Neural cell (in vitro differentiated cells): ENCODE data around the gene ZNF362. TPM values are rescaled to one million over a fixed set of nuclear protein-coding genes. Genes with fewer than 3 reads are reported as not detected.

Source experiments
- H2AFZ ChIP-seq: fragments of 200-600, 300-800 bp; sonication (generic), shearing (Covaris generic); 2 replicates; pipeline ENCODE4 v1.6.0; 2014; ENCODE audit warnings: low read depth, mild to moderate bottlenecking, antibody characterized with exemption, low read length, moderate library complexity
- H3F3A ChIP-seq: fragments of 200-600 bp; shearing (Covaris generic); 2 replicates; pipeline ENCODE4 v1.6.1; 2016; ENCODE audit warnings: mild to moderate bottlenecking, moderate library complexity, mixed read lengths, antibody characterized with exemption, low read length; ENCODE audit not compliant: insufficient read depth, poor library complexity, severe bottlenecking
- H3K27ac ChIP-seq: fragments of 200-600, 300-800 bp; sonication (generic), shearing (Covaris generic); 2 replicates; pipeline ENCODE4 v1.5.1; 2014; ENCODE audit warnings: mild to moderate bottlenecking, low read length, moderate library complexity
- H3K27me3 ChIP-seq: fragments of 300-800, 200-600 bp; sonication (generic), shearing (Covaris generic); 2 replicates; pipeline ENCODE4 v1.6.0; 2014; ENCODE audit warnings: mild to moderate bottlenecking, low read depth, low read length, moderate library complexity; ENCODE audit not compliant: insufficient read depth
- H3K36me3 ChIP-seq: fragments of 300-800, 200-600 bp; sonication (generic), shearing (Covaris generic); 2 replicates; pipeline ENCODE4 v1.5.1; 2014; ENCODE audit warnings: mild to moderate bottlenecking, antibody characterized with exemption, low read length, moderate library complexity; ENCODE audit not compliant: insufficient read depth
- H3K4me2 ChIP-seq: fragments of 300-800, 200-600 bp; sonication (generic), shearing (Covaris generic); 2 replicates; pipeline ENCODE4 v1.6.0; 2014; ENCODE audit warnings: mild to moderate bottlenecking, low read length
- H3K4me3 ChIP-seq: fragments of 300-800, 200-600 bp; sonication (generic), shearing (Covaris generic); 2 replicates; pipeline ENCODE4 v1.5.1; 2014; ENCODE audit warnings: mild to moderate bottlenecking, low read length, moderate library complexity
- H3K79me2 ChIP-seq: fragments of 200-600 bp; shearing (Covaris generic); replicated peaks from 2 replicates; pipeline ENCODE4 v1.6.0; 2014; ENCODE audit warnings: mild to moderate bottlenecking, low read length, moderate library complexity; ENCODE audit not compliant: insufficient read depth
- H3K9ac ChIP-seq: fragments of 300-800, 200-600 bp; sonication (generic), shearing (Covaris generic); 2 replicates; pipeline ENCODE4 v1.6.1; 2016; ENCODE audit warnings: mild to moderate bottlenecking, low read length, mixed read lengths
- H3K9me2 ChIP-seq: fragments of 200-600 bp; shearing (Covaris generic); 2 replicates; pipeline ENCODE4 v1.6.1; 2016; ENCODE audit warnings: mild to moderate bottlenecking, low read length, mixed read lengths; ENCODE audit not compliant: insufficient read depth
- H3K9me3 ChIP-seq: fragments of 200-600, 300-800 bp; sonication (generic), shearing (Covaris generic); 2 replicates; pipeline ENCODE4 v1.6.1; 2016; ENCODE audit warnings: mild to moderate bottlenecking, mixed run types, low read length, moderate library complexity, mixed read lengths
- H4K20me1 ChIP-seq: fragments of 200-600 bp; shearing (Covaris generic); 2 replicates; pipeline ENCODE4 v1.6.1; 2016; ENCODE audit warnings: mild to moderate bottlenecking, mixed run types; ENCODE audit not compliant: insufficient read depth
- EP300 ChIP-seq: fragments of 450-650 bp; conservative IDR thresholded peaks from 2 replicates; pipeline ENCODE4 v1.6.1; 2014; ENCODE audit warnings: antibody characterized with exemption, mild to moderate bottlenecking, moderate library complexity; ENCODE audit not compliant: poor library complexity, severe bottlenecking
- EZH2 ChIP-seq: fragments of 200-600, 300-800 bp; shearing (Covaris generic), sonication (generic); IDR thresholded peaks from 2 replicates; pipeline ENCODE4 v1.6.1; 2014; ENCODE audit warnings: antibody characterized with exemption, low read length, borderline replicate concordance, mild to moderate bottlenecking; ENCODE audit not compliant: insufficient read depth, poor library complexity, severe bottlenecking
- MXI1 ChIP-seq: fragments of 450-650 bp; conservative IDR thresholded peaks from 2 replicates; pipeline ENCODE4 v1.6.1; 2014; ENCODE audit warnings: antibody characterized with exemption, mild to moderate bottlenecking; ENCODE audit not compliant: poor library complexity, severe bottlenecking
- POLR2AphosphoS5 ChIP-seq: IDR thresholded peaks from 2 replicates; pipeline ENCODE4 v1.6.1; 2012
- RAD21 ChIP-seq: fragments of 450-650 bp; conservative IDR thresholded peaks from 2 replicates; pipeline ENCODE4 v1.6.1; 2014; ENCODE audit warnings: antibody characterized with exemption, mild to moderate bottlenecking, moderate library complexity
- SMC3 ChIP-seq: fragments of 450-650 bp; conservative IDR thresholded peaks from 2 replicates; pipeline ENCODE4 v1.6.1; 2014; ENCODE audit warnings: antibody characterized with exemption, mild to moderate bottlenecking, moderate library complexity; ENCODE audit not compliant: poor library complexity
- TAF1 ChIP-seq: IDR thresholded peaks from 2 replicates; pipeline ENCODE4 v1.6.1; 2012; ENCODE audit warnings: low read depth
- polyA plus RNA-seq: library from polyadenylated mRNA; depleted of rRNA; stranded (reverse); fragments of >200 nt; gene quantifications from 2 replicates; pipeline ENCODE4 v1.2.3, GENCODE V29; 2014
- TF ChIP-seq, protein P1 (sequence below): fragments of 450-650 bp; IDR thresholded peaks from 2 replicates; pipeline ENCODE4 v1.5.1; 2014; ENCODE audit warnings: antibody characterized with exemption, mild to moderate bottlenecking, moderate library complexity; ENCODE audit not compliant: poor library complexity, severe bottlenecking
- TF ChIP-seq, protein P2 (sequence below): IDR thresholded peaks from 2 replicates; pipeline ENCODE4 v1.6.1; 2012; ENCODE audit warnings: borderline replicate concordance

ZNF362 gene
- polyA plus RNA-seq, 1 donor from 2014 or later = 17.6 TPM

DNA sequence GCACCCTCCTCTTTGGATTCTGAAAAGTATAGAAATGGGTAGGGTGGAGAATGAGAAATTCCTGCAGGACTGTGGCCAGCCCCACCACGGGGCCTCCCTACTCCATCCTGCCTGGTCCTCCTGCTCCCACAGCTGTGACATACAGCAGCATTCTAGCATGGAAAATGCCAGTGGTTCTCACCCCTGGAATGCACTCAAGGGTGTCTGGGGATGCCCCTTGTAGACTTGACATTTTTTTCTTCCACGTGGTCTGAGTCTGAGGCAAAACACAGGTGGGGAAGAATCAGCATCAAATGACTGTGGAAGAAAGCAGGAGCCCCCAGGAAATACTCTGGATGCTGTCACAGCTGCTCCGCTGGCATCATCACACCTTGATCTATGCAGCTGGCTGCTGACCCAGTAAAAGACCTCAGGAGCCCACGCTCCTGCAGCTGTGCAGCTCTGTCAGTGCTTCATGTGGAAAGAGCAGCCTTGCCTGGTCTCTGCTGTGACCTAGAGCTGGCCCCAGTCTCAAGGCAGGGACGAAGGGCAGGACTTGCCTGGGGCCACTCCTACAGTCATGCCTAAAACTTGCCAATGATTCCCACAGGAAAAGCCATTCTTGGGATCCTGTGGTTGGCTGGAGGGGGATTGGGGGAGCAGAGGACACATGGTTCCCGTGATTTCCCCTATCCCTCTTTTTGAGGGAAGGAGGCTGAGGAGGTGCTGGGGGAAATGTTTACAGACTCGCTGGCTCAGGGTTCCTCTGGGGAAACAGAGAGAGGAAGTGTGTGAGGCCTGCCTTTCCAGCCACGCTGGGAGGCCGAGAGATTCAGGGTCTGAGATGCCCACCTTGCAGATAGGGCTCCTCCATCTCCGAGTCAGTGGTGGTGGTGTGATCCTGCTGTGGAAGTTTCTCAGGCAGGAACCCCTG, 75.4 kb downstream of the ZNF362 start:
- H2AFZ ChIP-seq = no peak overlapping the region
- H3F3A ChIP-seq = no peaks in the 10 kb centered on the region
- peaks cover 48% of the 10 kb centered on the region for H3K79me2 ChIP-seq
- H4K20me1 ChIP-seq = peaks cover 27% of the 10 kb centered on the region
- no peak overlapping the region for H3K4me3 ChIP-seq
- H3K36me3 ChIP-seq = peaks cover 39% of the 10 kb centered on the region
- no peaks in the 10 kb centered on the region for H3K27me3 ChIP-seq
- H3K9me2 ChIP-seq = no peaks in the 10 kb centered on the region
- no peaks in the 10 kb centered on the region for H3K9me3 ChIP-seq
- H3K4me2 ChIP-seq = no peak overlapping the region
- TF ChIP-seq MXI1 = no peak
- peak; percentile 2 for TF ChIP-seq POLR2AphosphoS5
- H3K9ac ChIP-seq = no peak overlapping the region
- H3K27ac ChIP-seq = no peak overlapping the region

DNA sequence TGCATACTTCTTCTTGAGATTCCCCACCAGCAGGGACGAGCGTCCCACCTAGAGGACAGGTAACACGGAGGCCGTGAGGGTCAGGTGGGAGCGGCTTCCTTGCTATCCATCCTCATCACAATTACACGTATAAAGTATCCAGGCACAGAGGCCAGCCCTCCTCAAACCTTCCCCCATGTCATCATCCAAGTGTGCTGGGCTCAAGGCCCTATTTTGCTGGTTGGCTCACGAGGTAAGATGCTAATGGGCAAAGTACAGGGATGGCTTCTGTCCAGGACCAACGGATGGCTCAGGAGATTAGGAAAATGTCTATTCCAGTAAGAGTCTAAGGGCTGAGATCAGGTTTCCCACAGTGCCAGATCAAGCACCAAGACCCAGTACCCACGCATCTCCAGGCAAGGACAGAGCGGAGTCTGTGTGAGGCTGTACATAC, 76.1 kb downstream of the ZNF362 start:
- H3K4me3 ChIP-seq = no peak overlapping the region
- TF ChIP-seq, protein P1, sequence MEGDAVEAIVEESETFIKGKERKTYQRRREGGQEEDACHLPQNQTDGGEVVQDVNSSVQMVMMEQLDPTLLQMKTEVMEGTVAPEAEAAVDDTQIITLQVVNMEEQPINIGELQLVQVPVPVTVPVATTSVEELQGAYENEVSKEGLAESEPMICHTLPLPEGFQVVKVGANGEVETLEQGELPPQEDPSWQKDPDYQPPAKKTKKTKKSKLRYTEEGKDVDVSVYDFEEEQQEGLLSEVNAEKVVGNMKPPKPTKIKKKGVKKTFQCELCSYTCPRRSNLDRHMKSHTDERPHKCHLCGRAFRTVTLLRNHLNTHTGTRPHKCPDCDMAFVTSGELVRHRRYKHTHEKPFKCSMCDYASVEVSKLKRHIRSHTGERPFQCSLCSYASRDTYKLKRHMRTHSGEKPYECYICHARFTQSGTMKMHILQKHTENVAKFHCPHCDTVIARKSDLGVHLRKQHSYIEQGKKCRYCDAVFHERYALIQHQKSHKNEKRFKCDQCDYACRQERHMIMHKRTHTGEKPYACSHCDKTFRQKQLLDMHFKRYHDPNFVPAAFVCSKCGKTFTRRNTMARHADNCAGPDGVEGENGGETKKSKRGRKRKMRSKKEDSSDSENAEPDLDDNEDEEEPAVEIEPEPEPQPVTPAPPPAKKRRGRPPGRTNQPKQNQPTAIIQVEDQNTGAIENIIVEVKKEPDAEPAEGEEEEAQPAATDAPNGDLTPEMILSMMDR = no peak
- TF ChIP-seq EP300 (no peak), EZH2 (no peak), SMC3 (no peak), MXI1 (no peak), RAD21 (no peak), TAF1 (no peak), POLR2AphosphoS5 (no peak)
- TF ChIP-seq, protein P2, sequence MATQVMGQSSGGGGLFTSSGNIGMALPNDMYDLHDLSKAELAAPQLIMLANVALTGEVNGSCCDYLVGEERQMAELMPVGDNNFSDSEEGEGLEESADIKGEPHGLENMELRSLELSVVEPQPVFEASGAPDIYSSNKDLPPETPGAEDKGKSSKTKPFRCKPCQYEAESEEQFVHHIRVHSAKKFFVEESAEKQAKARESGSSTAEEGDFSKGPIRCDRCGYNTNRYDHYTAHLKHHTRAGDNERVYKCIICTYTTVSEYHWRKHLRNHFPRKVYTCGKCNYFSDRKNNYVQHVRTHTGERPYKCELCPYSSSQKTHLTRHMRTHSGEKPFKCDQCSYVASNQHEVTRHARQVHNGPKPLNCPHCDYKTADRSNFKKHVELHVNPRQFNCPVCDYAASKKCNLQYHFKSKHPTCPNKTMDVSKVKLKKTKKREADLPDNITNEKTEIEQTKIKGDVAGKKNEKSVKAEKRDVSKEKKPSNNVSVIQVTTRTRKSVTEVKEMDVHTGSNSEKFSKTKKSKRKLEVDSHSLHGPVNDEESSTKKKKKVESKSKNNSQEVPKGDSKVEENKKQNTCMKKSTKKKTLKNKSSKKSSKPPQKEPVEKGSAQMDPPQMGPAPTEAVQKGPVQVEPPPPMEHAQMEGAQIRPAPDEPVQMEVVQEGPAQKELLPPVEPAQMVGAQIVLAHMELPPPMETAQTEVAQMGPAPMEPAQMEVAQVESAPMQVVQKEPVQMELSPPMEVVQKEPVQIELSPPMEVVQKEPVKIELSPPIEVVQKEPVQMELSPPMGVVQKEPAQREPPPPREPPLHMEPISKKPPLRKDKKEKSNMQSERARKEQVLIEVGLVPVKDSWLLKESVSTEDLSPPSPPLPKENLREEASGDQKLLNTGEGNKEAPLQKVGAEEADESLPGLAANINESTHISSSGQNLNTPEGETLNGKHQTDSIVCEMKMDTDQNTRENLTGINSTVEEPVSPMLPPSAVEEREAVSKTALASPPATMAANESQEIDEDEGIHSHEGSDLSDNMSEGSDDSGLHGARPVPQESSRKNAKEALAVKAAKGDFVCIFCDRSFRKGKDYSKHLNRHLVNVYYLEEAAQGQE = no peak
- H4K20me1 ChIP-seq = peaks cover 27% of the 10 kb centered on the region
- peaks cover 39% of the 10 kb centered on the region for H3K36me3 ChIP-seq
- H2AFZ ChIP-seq = no peak overlapping the region
- peaks cover 55% of the 10 kb centered on the region for H3K79me2 ChIP-seq
- no peaks in the 10 kb centered on the region for H3F3A ChIP-seq
- no peak overlapping the region for H3K9ac ChIP-seq
- no peak overlapping the region for H3K4me2 ChIP-seq
- no peaks in the 10 kb centered on the region for H3K9me2 ChIP-seq
- H3K9me3 ChIP-seq = no peaks in the 10 kb centered on the region
- H3K27me3 ChIP-seq = no peaks in the 10 kb centered on the region
- no peak overlapping the region for H3K27ac ChIP-seq
